ACC112 (cell line): ENCODE results near the gene CLDN6.

ENCODE experiments used
- H2AFZ ChIP-seq: fragments of 200-600 bp; sonication (generic); one replicate; pipeline ENCODE4 v1.6.0; 2017; ENCODE audit warnings: antibody characterized with exemption, low read length; ENCODE audit not compliant: unreplicated experiment
- H3K27ac ChIP-seq: fragments of 200-600 bp; sonication (generic); 2 replicates; pipeline ENCODE4 v1.5.1; 2014; ENCODE audit warnings: low read depth, mild to moderate bottlenecking, antibody characterized with exemption, low read length, moderate library complexity
- H3K27me3 ChIP-seq: fragments of 200-600 bp; sonication (generic); 2 replicates; pipeline ENCODE4 v1.6.1; 2014; ENCODE audit warnings: mild to moderate bottlenecking, antibody characterized with exemption, low read length, moderate library complexity, mixed read lengths; ENCODE audit not compliant: insufficient read depth
- H3K36me3 ChIP-seq: fragments of 200-600 bp; sonication (generic); 2 replicates; pipeline ENCODE4 v1.6.1; 2016; ENCODE audit warnings: mild to moderate bottlenecking, antibody characterized with exemption, low read length, moderate library complexity, mixed read lengths; ENCODE audit not compliant: insufficient read depth
- H3K4me1 ChIP-seq: fragments of 200-600 bp; sonication (generic); one replicate; pipeline ENCODE4 v1.6.1; 2016; ENCODE audit warnings: low read length, mixed read lengths; ENCODE audit not compliant: insufficient read depth, unreplicated experiment, control insufficient read depth
- H3K4me3 ChIP-seq: fragments of 200-600 bp; sonication (generic); 2 replicates; pipeline ENCODE4 v1.5.1; 2014; ENCODE audit warnings: mild to moderate bottlenecking, low read depth, low read length
- H3K79me2 ChIP-seq: fragments of 200-600 bp; sonication (generic); one replicate; pipeline ENCODE4 v1.6.0; 2016; ENCODE audit warnings: low read length; ENCODE audit not compliant: control insufficient read depth, unreplicated experiment, insufficient read depth

CLDN6 gene

DNA sequence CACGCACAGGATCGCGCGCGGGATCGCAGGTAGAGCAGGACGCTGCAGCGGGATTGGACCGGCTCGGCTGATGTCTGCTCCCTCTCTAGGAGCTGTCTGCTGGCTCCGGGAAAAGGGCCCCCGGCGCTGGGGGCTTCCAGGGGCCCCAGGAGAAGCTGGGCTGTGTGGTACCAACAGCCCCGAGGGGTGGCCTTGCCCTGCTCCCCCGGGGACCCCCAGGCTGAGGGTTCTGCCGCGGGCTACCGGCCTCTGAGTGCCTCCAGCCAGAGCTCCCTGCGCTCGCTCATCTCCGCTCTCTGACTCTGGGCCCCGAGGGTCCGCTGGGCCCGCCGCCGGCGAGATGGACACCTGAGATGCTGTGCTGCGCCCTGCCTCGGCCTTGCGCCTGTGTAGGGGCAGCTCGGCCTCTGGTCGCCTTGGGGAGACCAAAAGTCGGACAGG lies 50.2 kb downstream of the CLDN6 start:
- H3K36me3 ChIP-seq = no peaks in the 10 kb centered on the region
- no peak overlapping the region for H3K27ac ChIP-seq
- no peak overlapping the region for H2AFZ ChIP-seq
- H3K79me2 ChIP-seq = no peaks in the 10 kb centered on the region
- H3K4me3 ChIP-seq = no peak overlapping the region
- peaks cover 47% of the 10 kb centered on the region for H3K27me3 ChIP-seq
- H3K4me1 ChIP-seq = peaks cover 18% of the 10 kb centered on the region

DNA sequence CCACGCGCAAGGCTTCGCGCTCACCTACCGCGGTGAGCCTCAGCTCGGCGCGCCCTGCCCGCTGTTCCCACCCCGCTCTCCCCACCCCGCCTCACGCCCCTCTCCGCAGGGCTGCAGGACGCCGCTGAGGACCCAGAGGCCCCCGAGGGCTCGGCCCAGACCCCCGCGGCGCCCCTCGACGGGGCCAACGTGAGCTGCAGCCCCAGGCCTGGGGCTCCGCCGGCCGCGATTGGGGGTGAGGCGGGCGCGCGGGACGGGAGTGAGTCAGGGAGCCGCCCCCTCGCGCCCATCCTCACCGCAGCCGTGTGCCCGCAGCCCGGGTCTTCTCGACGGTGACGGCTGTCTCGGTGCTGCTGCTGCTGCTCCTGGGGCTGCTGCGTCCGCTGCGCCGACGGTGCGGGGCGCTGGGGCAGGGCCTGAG lies 50.8 kb downstream of the CLDN6 start:
- Histone ChIP-seq H3K27me3 (peaks cover 52% of the 10 kb centered on the region), H3K4me1 (peaks cover 18% of the 10 kb centered on the region), H2AFZ (no peak overlapping the region), H3K79me2 (no peaks in the 10 kb centered on the region), H3K27ac (no peak overlapping the region), H3K4me3 (no peak overlapping the region), H3K36me3 (no peaks in the 10 kb centered on the region)

DNA sequence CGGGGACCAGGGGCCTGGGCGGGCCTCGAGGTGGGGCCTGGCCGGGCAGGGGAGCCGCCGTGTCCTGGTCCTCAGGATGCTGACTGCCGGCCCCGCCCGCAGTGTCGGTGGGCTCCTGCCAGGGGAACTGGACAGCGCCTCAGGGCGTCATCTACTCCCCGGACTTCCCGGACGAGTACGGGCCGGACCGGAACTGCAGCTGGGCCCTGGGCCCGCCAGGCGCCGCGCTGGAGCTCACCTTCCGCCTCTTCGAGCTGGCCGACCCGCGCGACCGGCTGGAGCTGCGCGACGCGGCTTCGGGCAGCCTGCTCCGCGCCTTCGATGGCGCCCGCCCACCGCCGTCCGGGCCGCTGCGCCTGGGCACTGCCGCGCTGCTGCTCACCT lies 51.2 kb downstream of the CLDN6 start:
- Histone ChIP-seq H2AFZ (no peak overlapping the region), H3K4me1 (peaks cover 18% of the 10 kb centered on the region), H3K79me2 (no peaks in the 10 kb centered on the region), H3K4me3 (no peak overlapping the region), H3K27me3 (peaks cover 55% of the 10 kb centered on the region), H3K27ac (no peak overlapping the region), H3K36me3 (no peaks in the 10 kb centered on the region)

DNA sequence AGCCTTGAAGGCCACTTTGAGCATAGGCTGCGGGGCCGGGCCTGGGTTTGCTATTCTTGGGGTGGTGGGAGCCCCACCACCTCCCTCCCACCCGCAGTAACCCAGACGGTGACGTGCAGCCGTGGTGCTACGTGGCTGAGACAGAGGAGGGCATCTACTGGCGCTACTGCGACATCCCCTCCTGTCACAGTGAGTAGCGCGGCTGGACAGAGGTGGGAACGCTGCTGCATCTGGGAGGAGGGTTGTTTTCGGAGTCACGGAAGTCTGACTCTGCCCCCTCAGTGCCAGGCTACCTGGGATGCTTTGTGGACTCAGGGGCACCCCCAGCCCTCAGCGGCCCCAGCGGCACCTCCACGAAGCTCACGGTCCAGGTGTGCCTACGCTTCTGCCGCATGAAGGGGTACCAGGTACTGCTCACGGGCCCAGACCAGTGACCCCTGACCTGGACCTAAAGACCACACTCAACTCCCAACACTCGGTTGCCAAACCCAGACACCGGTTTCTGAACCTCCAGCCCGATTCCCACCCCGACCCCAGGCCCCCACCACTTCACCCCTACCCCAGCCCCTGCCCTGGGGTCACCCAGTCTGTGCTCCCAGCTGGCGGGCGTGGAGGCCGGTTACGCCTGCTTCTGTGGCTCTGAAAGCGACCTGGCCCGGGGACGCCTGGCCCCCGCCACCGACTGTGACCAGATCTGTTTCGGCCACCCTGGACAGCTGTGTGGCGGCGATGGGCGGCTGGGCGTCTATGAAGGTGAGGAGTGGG lies 51.8 kb downstream of the CLDN6 start:
- Histone ChIP-seq H3K79me2 (no peaks in the 10 kb centered on the region), H3K4me3 (no peak overlapping the region), H3K27me3 (peaks cover 55% of the 10 kb centered on the region), H3K36me3 (no peaks in the 10 kb centered on the region), H3K27ac (no peak overlapping the region), H3K4me1 (peaks cover 18% of the 10 kb centered on the region), H2AFZ (no peak overlapping the region)
